DND-41 (cell line): ENCODE results near the gene RNF130.

ENCODE experiments used
- ATAC-seq: fragments of 200-7000 bp; cut with Tn5 transposase; 3 replicates; pipeline ENCODE4 v1.9.1; 2021; ENCODE audit warnings: low read depth; ENCODE audit not compliant: insufficient read depth
- DNase-seq: peaks from one replicate; pipeline ENCODE4 v3.0.0-alpha.2; 2020
- H2AFZ ChIP-seq: 2 replicates; pipeline ENCODE4 v1.6.0; 2012; ENCODE audit warnings: low read depth, low read length
- H3K27ac ChIP-seq: 2 replicates; pipeline ENCODE4 v1.5.1; 2012; ENCODE audit warnings: low read length, inconsistent platforms
- H3K27me3 ChIP-seq: fragments of 200-600 bp; sonication (generic); 2 replicates; pipeline ENCODE4 v1.6.0; 2012; ENCODE audit warnings: low read length, mild to moderate bottlenecking, inconsistent platforms; ENCODE audit not compliant: insufficient read depth, poor library complexity
- H3K36me3 ChIP-seq: 2 replicates; pipeline ENCODE4 v1.5.1; 2012; ENCODE audit warnings: low read length, inconsistent platforms; ENCODE audit not compliant: insufficient read depth
- H3K4me1 ChIP-seq: 2 replicates; pipeline ENCODE4 v1.5.1; 2012; ENCODE audit warnings: mild to moderate bottlenecking, low read length; ENCODE audit not compliant: insufficient read depth
- H3K4me2 ChIP-seq: 2 replicates; pipeline ENCODE4 v1.6.0; 2012; ENCODE audit warnings: mild to moderate bottlenecking, moderate library complexity, low read length, inconsistent platforms; ENCODE audit not compliant: insufficient read depth
- H3K4me3 ChIP-seq, 2 experiments: fragments of 200-600 bp in 1 of 2; shearing (Covaris generic) in 1 of 2; 2 replicates each; pipeline ENCODE4 v1.5.1; 2012 to 2016; ENCODE audit warnings: inconsistent platforms in 2 of 2, low read length in 2 of 2, mild to moderate bottlenecking in 2 of 2, low read depth in 1 of 2, moderate library complexity in 1 of 2
- H3K79me2 ChIP-seq: 2 replicates; pipeline ENCODE4 v1.6.0; 2012; ENCODE audit warnings: low read length, inconsistent platforms; ENCODE audit not compliant: insufficient read depth
- H3K9ac ChIP-seq: 2 replicates; pipeline ENCODE4 v1.6.0; 2012; ENCODE audit warnings: low read depth, mild to moderate bottlenecking, inconsistent platforms, low read length, moderate library complexity
- H3K9me3 ChIP-seq: 2 replicates; pipeline ENCODE4 v1.5.1; 2012; ENCODE audit warnings: low read length, moderate library complexity, mild to moderate bottlenecking, inconsistent platforms; ENCODE audit not compliant: insufficient read depth, severe bottlenecking
- H4K20me1 ChIP-seq: 2 replicates; pipeline ENCODE4 v1.6.0; 2012; ENCODE audit warnings: low read length; ENCODE audit not compliant: insufficient read depth
- EZH2 ChIP-seq: IDR thresholded peaks from 3 replicates; pipeline ENCODE4 v1.6.1; 2012; ENCODE audit warnings: borderline replicate concordance, low read depth, mild to moderate bottlenecking, moderate library complexity, low read length, inconsistent platforms; ENCODE audit not compliant: severe bottlenecking
- TF ChIP-seq, protein P1 (sequence below): IDR thresholded peaks from 2 replicates; pipeline ENCODE4 v1.5.1; 2012; ENCODE audit warnings: borderline replicate concordance, low read length, moderate library complexity, mild to moderate bottlenecking; ENCODE audit not compliant: poor library complexity, severe bottlenecking; ENCODE audit errors: extremely low read depth

Gene RNF130

DNA sequence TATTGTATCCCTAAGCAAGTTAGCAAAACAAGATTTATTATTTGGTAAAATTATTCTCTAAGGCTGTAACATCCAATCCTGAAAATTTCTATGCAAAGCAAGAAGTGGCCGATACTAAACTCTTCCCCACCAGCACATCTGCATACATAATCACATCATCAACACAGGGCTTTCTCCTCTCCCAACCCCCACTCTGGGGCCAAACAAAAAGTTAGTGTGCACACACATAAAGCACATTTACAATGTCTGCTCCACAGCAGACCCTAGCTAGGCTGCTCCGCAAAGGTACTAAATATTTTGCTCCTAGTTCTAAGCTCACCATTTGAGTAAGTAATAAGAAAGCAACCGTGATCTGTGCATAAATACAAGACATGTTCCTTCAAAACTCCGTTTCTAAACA lies 3.6 kb downstream of the RNF130 start:
- no peak overlapping the region for H3K9ac ChIP-seq
- no peak overlapping the region for H3K27ac ChIP-seq
- peaks cover 34% of the 10 kb centered on the region for H3K27me3 ChIP-seq
- no peaks in the 10 kb centered on the region; the same call in 1 of the 2 replicates for H4K20me1 ChIP-seq
- ATAC-seq (no peak), DNase-seq (no peak)
- H3K4me3 ChIP-seq: no peak overlapping the region
- no peaks in the 10 kb centered on the region for H3K36me3 ChIP-seq
- TF ChIP-seq, protein P1, sequence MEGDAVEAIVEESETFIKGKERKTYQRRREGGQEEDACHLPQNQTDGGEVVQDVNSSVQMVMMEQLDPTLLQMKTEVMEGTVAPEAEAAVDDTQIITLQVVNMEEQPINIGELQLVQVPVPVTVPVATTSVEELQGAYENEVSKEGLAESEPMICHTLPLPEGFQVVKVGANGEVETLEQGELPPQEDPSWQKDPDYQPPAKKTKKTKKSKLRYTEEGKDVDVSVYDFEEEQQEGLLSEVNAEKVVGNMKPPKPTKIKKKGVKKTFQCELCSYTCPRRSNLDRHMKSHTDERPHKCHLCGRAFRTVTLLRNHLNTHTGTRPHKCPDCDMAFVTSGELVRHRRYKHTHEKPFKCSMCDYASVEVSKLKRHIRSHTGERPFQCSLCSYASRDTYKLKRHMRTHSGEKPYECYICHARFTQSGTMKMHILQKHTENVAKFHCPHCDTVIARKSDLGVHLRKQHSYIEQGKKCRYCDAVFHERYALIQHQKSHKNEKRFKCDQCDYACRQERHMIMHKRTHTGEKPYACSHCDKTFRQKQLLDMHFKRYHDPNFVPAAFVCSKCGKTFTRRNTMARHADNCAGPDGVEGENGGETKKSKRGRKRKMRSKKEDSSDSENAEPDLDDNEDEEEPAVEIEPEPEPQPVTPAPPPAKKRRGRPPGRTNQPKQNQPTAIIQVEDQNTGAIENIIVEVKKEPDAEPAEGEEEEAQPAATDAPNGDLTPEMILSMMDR: no peak
- no peak for TF ChIP-seq EZH2
- no peak overlapping the region for H3K4me2 ChIP-seq
- H3K79me2 ChIP-seq: no peaks in the 10 kb centered on the region
- peaks cover 24% of the 10 kb centered on the region for H3K4me1 ChIP-seq
- H2AFZ ChIP-seq: no peak overlapping the region
- H3K9me3 ChIP-seq: no peaks in the 10 kb centered on the region

DNA sequence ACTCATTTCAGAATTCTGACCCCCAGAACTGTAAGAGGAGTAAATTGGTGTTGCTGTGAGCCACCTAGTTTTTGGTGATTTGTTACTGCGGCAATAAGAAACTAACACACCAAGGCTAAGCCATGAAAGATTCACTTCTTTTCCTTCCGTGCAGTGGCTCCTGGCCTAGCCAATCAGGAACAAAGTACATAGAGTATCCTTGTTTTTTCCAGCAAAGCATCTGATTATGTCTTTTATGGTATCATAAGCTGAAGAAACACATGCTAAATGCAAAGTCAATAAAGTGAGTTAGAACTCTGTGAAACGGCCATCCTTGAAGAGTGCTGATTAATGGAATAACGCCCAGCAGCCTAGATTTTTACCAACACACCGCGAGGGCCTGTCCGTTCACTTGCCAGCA lies 11.4 kb downstream of the RNF130 start:
- no peak overlapping the region for H2AFZ ChIP-seq
- DNase-seq (no peak), ATAC-seq (no peak)
- no peak overlapping the region for H3K27ac ChIP-seq
- no peaks in the 10 kb centered on the region for H3K79me2 ChIP-seq
- TF ChIP-seq EZH2: no peak
- TF ChIP-seq, protein P1: no peak
- H3K9me3 ChIP-seq: no peaks in the 10 kb centered on the region
- H4K20me1 ChIP-seq: no peaks in the 10 kb centered on the region
- no peaks in the 10 kb centered on the region for H3K4me1 ChIP-seq
- no peak overlapping the region for H3K9ac ChIP-seq
- H3K4me2 ChIP-seq: no peak overlapping the region
- no peaks in the 10 kb centered on the region for H3K27me3 ChIP-seq
- H3K36me3 ChIP-seq: no peaks in the 10 kb centered on the region
- no peak overlapping the region for H3K4me3 ChIP-seq

- no peak for ATAC-seq
- Histone ChIP-seq H3K4me2 (no peak overlapping the region), H3K36me3 (no peaks in the 10 kb centered on the region), H3K9me3 (no peaks in the 10 kb centered on the region), H2AFZ (no peak overlapping the region), H3K9ac (no peak overlapping the region), H3K79me2 (no peaks in the 10 kb centered on the region), H3K4me1 (no peaks in the 10 kb centered on the region), H3K27ac (no peak overlapping the region), H3K4me3 (no peak overlapping the region), H4K20me1 (no peaks in the 10 kb centered on the region), H3K27me3 (peaks cover under 1% of the 10 kb centered on the region)
- DNase-seq: no peak
- TF ChIP-seq EZH2: no peak
- TF ChIP-seq, protein P1: no peak
Observed at GRCh38 chr5:180059326-180059725, 12.2 kb downstream of the RNF130 start.

- ATAC-seq (no peak), DNase-seq (no peak)
- Histone ChIP-seq H3K27me3 (peaks cover 3% of the 10 kb centered on the region), H4K20me1 (no peaks in the 10 kb centered on the region; the same call in 1 of the 2 replicates), H3K4me1 (no peaks in the 10 kb centered on the region), H3K36me3 (no peaks in the 10 kb centered on the region), H3K79me2 (no peaks in the 10 kb centered on the region), H3K4me2 (no peak overlapping the region), H3K9ac (no peak overlapping the region), H3K4me3 (no peak overlapping the region), H2AFZ (no peak overlapping the region), H3K9me3 (no peaks in the 10 kb centered on the region), H3K27ac (no peak overlapping the region)
- TF ChIP-seq EZH2: no peak
Observed at GRCh38 chr5:180056153-180056552, 15.4 kb downstream of the RNF130 start.
